Hematopoietic multipotent progenitor cell treated with erythropoietin and hydrocortisone succinate and interleukin-3 and kit ligand, for 8 days (in vitro differentiated cells): ENCODE measurements around the gene ACSL3.
"Not testable (repeated sequence)": the region's sequence is repeated elsewhere in the genome, so short reads cannot be mapped to it uniquely, and the experiment has no call there.

Source experiments
- DNase-seq: peaks from one replicate; pipeline ENCODE4 v3.0.0-alpha.2; 2015

The ACSL3 gene

GRCh38 chr2:222854773-222855700, 5.8 kb upstream of the ACSL3 start:
- no peak for DNase-seq

DNA sequence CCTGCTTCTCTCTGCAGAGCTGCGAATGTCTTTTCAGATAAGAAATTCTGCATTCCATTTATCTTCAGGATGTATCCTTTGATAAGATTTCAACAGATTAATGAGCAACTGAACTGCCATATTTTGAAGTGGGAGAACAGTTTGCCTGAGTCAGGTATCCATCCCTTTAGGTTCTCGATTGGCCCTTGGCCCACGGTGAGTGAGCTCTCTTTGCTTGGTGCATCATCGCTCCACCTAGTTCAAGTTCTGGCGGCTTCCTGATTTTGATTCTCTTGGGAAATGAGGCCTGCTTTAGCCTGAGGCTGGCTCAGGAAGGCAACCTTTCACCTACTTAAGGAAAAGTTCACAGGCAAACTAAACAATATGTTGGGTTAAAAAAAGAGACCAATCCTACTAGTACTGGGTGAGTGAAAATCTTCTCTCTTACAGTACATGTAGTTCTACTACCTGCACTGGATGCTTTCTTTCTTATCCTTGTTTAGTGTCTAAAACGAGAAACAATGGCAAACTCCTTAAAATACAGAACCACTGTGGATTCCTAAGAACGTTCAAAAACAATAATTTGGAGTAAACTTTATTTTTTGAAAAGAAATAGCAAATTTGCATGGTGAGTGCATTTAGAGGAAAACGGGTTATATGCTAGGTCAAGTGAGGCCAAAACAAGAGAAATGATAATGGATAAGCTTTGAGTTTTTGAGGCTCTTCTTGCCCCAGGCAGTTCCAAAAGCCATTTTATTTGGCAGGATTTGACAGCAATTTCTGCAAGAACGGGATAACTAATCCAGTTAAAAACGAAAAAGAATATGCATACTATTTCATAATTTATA, 837 bp upstream of the ACSL3 start:
- peak; percentile 36 for DNase-seq

GRCh38 chr2:222861411-222862105, 722 bp downstream of the ACSL3 start:
- peak; percentile 39 for DNase-seq

DNA sequence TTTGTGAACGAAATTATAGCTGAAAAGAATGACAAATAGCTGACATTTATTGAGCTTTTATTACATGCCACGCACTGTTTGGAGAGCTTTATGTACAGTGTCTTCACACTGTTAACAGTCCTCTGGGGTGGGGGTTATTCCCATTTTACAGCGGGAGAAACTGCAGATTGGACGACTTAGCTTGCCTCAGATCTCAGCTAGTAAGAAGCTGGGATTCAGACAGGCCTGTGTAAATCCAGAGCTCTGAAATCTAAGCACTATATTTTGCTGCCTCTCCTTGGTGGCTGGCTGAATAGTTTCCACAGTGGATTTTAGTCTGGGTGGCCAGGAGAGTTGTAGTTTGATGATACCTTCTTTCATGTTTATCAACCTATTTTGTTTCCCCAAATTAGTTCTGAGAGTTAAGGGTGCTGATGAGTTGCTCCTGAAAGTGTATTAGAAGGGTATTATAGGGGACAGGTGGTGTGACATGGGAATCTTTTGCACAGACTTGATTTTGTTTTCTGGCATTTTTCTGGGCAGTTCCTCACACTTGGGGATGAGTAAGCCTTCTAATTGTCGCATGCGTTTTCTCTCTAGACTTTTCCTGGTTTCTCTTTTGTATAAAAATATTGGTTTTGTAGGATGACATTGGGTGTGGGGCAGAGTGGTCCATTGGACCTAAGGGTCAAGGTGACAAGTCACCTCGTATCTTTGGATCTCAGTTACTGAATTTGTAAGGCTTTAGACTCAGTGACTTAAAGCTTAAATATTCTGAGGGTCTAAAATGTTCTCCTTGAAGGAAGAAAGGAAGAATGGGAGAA, 1.5 kb downstream of the ACSL3 start:
- DNase-seq = no peak

GRCh38 chr2:222862909-222863544, 2.2 kb downstream of the ACSL3 start:
- no peak for DNase-seq

- DNase-seq = no peak
These were observed 3.5 kb downstream of the ACSL3 start for GRCh38 chr2:222864296-222864695.

DNA sequence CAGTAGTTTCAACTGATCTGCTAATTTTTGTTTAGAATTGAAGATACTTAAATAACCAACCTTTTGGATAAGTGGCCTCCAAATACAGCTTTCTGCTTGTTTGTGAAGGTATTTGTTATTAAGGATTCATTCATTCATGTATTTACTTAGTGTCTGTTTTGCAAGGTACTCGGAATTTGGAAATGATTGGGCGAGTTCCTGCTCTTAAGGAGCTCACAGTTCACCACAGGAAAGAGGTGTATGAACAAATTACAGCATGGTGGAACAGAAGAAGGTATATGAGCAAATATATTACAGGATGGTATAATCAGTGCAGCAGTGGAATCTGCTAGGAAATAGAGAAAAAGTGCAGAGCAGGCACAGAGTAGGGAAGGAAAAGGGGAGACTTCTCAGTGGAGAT, 4.5 kb downstream of the ACSL3 start:
- DNase-seq = no peak

DNA sequence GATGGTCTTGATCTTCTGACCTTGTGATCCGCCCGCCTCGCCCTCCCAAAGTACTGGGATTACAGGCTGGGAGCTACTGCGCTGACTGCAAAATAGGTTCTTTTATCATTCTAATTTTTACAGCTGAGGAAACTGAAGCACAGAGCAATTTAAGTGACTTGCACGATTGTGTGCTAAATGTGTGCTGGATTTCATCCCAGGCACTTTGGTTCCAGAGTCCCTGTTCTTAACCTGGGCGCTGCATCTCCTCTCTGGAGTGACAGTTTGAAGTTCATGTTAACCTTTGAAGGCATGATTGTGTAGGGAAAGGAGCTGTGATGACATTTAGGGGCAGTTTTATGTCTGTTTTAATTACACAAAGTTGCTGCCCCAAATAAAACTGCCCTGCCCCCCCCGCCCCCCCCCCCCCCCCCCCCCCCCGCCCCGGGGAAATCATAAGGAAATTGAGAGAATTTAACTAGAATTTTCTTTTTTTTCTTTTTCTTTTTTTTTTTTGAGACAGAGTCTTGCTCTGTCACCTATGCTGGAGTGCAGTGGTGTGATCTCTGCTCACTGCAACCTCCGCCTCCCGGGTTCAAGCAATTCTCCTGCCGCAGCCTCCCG, 5.6 kb downstream of the ACSL3 start:
- no peak for DNase-seq

DNA sequence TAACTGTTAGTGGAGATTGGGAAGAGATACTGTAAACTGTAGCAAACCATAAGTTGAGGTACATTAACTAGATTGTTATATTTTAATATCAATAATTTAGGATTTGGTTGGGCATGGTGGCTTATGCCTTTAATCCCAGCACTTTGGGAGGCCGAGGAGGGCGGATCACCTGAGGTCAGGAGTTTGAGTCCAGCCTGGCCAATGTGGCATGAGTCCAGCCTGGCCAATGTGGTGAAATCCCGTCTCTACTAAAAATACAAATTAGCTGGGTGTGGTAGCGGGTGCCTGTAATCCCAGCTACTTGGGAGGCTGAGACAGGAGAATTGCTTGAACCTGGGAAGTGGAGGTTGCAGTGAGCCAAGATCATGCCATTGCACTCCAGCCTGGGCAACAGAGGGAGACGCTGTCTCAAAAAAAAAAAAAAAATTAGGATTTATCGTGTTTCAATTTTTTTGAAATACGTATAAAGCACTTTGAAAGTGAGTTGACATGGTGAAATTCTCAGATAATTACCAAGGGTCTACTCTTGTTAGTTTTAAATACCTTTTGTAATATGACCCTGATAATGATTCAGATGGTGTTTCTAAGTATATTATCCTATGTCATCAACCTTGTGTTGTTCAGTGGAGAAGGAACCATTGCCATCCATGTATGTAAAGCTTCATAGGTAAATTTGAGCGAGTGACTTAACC, 7.9 kb downstream of the ACSL3 start:
- DNase-seq = not testable (repeated sequence)

DNA sequence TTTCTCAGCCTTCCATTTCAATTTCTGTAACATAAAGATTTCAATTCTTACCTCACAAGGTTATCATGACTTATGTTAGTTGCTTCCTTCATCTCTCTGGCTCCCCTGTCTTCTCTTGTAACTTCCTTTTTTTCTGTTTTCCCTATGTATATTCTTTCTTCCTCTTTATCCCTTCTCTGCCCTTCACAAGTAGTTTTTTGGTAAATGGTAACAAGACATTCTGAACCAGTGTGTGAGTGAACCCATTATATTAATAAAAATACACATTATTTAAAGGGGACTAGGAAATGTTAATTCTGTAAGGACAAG, 8.4 kb downstream of the ACSL3 start:
- DNase-seq = no peak

- peak; percentile 46 for DNase-seq
These were observed 10.5 kb downstream of the ACSL3 start for GRCh38 chr2:222871291-222871690.

DNA sequence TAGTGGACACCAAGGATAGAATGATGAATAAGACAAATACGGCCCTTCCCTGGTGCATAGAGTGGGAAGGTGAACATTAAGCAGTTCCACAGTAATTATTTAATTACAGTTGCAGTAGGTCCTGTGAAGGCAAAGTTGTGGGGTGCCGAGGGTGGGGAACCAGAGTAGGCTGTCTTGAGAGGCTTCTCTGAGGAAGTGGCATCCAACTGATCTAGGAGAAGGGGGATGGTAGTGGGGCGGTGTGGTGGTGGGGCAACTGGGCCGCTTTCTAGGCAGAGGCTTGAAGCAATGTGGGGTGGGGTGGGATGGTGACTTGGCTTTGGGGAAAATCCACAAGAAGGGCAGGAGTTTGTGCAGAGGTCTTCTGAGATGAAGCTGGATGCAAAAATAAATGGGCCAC, 11.7 kb downstream of the ACSL3 start:
- DNase-seq = no peak

DNA sequence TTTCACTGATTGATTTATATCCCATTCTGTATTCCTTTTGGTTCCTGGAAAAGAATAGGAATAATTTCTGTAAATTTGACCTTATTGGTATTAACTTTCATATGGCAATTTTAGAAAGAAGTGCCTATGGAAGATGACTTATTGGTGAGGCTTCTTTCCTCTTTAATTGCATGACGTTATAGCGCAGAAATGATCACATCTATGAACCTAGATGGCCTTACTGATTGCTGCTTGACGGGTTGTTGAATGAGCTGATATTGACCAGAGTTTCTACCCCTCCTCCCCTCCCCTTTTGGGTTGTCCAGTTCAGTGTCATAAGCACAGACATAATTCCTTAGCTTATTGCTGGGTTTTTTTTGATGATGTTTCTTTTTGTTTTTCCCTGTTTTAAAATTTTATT, 14.6 kb downstream of the ACSL3 start:
- DNase-seq = no peak

DNA sequence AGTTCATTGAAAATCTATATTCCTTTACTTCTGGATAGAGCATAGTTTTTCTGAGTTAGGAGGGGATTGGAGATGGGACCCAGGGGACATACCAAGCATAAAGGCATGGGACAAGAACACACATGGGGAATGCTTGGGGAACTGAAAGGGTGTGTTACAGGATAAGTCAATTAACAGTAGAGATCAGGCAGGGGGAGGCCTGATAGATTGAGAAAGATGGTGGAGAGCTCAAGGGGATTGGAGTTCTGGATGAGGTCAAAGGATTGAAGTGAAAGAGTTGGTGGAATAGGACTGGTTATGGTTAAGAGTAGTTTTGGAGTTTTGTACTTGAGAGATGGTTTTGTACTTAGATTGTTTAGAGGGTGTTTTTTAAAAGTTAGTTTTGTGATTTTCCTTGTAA, 16.1 kb downstream of the ACSL3 start:
- no peak for DNase-seq

DNA sequence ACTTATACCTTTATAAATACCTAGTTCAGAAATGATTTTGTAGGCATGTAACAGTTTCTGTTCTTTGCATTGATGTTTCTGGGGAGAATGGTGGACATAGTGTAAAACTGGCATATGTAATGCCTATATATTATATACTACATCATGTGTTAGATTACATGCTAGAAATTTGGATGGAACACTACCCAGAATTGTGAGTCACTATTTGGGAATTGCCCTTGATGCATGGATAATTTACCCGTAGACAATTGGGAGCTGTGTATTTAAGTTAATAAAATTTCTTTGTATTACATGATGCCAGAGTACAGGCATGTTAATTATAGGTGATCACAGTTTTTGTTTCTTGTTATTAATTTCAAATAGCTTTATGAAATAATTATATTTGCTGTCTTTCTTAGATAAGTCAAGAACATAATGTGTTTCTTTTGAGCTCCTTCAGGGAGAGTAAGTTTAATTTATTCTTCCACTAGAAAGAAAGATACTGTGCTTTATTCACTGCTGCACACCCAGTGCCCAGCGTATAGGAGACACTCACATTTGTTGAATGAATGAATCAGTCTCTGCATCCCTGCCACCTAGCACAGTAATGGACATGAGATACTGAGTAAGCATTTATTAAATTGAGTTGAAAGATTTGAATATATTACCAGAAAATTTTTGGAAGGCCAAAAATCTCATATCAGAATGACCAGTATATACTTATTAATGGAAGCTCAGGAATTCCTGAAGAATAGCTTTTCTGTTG, 16.9 kb downstream of the ACSL3 start:
- DNase-seq = no peak

DNA sequence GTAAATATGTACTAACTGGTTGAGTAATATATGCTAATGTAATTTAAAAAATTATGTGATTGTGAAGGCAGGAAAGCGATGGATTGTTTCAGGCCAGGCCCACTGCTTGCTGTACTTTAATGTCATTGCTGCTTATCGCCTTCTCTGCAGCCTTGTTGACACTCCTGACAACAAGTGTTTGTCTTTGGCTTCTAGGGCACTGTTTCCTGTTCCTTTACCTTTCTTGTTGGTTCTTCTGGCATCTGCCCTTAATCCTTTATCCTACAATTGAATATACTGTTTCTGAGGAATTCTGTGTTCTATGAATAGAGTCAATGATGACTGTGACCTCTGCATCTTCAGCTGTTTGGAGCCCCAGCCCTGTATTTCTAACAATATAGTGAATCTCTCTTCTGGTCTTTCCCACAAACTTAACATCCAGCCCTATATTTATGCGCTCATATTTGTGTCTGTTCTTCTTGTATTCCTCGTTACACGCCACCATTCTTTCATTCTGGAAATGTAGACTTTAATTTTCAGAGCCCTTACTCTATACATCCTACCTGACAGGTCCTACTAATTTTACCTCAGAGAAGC, 17.6 kb downstream of the ACSL3 start:
- no peak for DNase-seq

DNA sequence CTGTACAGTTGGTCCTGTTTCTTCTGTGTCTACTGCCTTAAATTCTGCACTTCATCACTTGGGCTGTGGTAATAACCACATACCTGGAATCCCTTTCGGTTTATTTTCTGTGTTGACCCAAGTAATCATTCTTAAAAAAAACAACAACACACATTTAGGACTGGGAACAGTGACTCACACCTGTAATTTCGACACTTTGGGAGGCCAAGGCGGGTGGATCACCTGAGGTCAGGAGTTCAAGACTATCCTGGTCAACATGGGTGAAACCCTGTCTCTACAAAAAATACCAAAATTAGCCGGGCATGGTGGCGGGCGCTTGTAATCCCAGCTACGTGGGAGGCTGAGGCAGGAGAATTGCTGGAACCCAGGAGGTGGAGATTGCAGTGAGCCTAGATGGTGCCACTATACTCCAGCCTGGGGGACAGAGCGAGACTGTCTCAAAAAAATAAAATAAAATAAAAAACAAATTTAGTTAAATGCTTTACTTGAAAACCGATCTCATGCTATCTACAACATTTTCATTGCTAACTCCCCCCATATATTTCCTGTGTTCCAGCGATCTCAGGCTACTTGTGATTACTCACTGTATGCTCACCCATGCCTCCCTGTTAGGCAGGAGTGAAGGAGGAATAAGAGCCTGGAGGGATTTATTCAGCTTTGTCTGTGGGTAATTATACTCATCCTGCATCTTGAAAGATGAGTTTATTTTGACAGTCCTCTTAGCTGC, 18.2 kb downstream of the ACSL3 start:
- DNase-seq = no peak

- DNase-seq = no peak
These were observed 18.7 kb downstream of the ACSL3 start for GRCh38 chr2:222879604-222879933.

DNA sequence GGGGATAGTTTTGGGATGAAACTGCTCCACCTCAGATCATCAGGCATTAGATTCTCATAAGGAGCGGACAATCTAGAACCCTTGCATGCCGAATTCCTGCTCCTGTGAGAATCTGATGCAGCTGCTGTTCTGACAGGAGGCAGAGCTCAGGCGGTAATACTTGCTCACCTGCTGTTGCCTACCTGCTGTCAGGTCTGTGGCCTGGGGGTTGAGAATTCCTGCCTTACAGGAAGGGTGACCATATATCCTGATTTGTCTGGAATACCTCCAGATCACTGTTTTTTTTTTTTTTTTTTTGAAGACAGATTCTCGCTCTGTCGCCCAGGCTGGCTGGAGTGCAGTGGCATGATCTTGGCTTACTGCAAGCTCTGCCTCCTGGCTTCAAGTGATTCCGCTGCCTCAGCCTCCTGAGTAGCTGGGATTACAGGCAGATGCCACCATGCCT, 21.7 kb downstream of the ACSL3 start:
- DNase-seq = no peak
